ENCODE measurements around the gene MACROD2.

DNA sequence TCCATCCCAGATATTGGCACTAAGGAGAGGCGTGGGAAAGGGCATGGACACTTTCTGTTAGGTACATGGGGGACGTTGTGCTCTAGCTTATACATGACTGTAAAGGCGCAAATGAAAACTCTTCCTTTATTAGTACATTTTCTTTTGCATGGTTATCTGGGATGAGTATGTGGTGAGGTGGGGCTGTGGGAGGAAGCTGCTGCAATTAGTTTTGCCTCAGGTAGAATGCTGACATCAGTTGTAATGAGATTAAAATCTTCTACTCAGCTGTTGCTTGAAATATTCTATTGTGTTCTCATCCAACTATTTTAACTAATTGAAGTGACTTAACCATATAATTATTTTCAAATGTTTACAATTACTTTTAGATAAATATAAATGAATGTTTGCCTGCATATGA lies 560.4 kb downstream of the MACROD2 start:
- TF ChIP-seq CTCF (conservative IDR thresholded peaks at IDR 0.05; ENCODE audit: low read depth in 2 of 2) (no peak), POLR2AphosphoS5 (IDR thresholded peaks at IDR 0.05; ENCODE audit: low read depth) (no peak), EZH2phosphoT487 (IDR thresholded peaks at IDR 0.05; ENCODE audit: unreplicated experiment) (no peak), EZH2 (IDR thresholded peaks at IDR 0.05; ENCODE audit: low read depth, unreplicated experiment) (no peak), ZNF331 (CRISPR knock-in tag; IDR thresholded peaks at IDR 0.05; ENCODE audit: low read depth) (no peak), ZNF114 (CRISPR knock-in tag; IDR thresholded peaks at IDR 0.05) (no peak), CREB1 (CRISPR knock-in tag; IDR thresholded peaks at IDR 0.05; ENCODE audit: low read depth) (no peak), STAT1 (IDR thresholded peaks at IDR 0.05; ENCODE audit: unreplicated experiment) (no peak), ETS1 (IDR thresholded peaks at IDR 0.05) (no peak), JUNB (IDR thresholded peaks at IDR 0.05; ENCODE audit: unreplicated experiment) (no peak), NANOG (IDR thresholded peaks at IDR 0.05; ENCODE audit: borderline replicate concordance) (no peak)
- TF ChIP-seq, protein P1, sequence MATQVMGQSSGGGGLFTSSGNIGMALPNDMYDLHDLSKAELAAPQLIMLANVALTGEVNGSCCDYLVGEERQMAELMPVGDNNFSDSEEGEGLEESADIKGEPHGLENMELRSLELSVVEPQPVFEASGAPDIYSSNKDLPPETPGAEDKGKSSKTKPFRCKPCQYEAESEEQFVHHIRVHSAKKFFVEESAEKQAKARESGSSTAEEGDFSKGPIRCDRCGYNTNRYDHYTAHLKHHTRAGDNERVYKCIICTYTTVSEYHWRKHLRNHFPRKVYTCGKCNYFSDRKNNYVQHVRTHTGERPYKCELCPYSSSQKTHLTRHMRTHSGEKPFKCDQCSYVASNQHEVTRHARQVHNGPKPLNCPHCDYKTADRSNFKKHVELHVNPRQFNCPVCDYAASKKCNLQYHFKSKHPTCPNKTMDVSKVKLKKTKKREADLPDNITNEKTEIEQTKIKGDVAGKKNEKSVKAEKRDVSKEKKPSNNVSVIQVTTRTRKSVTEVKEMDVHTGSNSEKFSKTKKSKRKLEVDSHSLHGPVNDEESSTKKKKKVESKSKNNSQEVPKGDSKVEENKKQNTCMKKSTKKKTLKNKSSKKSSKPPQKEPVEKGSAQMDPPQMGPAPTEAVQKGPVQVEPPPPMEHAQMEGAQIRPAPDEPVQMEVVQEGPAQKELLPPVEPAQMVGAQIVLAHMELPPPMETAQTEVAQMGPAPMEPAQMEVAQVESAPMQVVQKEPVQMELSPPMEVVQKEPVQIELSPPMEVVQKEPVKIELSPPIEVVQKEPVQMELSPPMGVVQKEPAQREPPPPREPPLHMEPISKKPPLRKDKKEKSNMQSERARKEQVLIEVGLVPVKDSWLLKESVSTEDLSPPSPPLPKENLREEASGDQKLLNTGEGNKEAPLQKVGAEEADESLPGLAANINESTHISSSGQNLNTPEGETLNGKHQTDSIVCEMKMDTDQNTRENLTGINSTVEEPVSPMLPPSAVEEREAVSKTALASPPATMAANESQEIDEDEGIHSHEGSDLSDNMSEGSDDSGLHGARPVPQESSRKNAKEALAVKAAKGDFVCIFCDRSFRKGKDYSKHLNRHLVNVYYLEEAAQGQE (IDR thresholded peaks at IDR 0.05; ENCODE audit: unreplicated experiment), result no peak
- TF ChIP-seq, protein P2, sequence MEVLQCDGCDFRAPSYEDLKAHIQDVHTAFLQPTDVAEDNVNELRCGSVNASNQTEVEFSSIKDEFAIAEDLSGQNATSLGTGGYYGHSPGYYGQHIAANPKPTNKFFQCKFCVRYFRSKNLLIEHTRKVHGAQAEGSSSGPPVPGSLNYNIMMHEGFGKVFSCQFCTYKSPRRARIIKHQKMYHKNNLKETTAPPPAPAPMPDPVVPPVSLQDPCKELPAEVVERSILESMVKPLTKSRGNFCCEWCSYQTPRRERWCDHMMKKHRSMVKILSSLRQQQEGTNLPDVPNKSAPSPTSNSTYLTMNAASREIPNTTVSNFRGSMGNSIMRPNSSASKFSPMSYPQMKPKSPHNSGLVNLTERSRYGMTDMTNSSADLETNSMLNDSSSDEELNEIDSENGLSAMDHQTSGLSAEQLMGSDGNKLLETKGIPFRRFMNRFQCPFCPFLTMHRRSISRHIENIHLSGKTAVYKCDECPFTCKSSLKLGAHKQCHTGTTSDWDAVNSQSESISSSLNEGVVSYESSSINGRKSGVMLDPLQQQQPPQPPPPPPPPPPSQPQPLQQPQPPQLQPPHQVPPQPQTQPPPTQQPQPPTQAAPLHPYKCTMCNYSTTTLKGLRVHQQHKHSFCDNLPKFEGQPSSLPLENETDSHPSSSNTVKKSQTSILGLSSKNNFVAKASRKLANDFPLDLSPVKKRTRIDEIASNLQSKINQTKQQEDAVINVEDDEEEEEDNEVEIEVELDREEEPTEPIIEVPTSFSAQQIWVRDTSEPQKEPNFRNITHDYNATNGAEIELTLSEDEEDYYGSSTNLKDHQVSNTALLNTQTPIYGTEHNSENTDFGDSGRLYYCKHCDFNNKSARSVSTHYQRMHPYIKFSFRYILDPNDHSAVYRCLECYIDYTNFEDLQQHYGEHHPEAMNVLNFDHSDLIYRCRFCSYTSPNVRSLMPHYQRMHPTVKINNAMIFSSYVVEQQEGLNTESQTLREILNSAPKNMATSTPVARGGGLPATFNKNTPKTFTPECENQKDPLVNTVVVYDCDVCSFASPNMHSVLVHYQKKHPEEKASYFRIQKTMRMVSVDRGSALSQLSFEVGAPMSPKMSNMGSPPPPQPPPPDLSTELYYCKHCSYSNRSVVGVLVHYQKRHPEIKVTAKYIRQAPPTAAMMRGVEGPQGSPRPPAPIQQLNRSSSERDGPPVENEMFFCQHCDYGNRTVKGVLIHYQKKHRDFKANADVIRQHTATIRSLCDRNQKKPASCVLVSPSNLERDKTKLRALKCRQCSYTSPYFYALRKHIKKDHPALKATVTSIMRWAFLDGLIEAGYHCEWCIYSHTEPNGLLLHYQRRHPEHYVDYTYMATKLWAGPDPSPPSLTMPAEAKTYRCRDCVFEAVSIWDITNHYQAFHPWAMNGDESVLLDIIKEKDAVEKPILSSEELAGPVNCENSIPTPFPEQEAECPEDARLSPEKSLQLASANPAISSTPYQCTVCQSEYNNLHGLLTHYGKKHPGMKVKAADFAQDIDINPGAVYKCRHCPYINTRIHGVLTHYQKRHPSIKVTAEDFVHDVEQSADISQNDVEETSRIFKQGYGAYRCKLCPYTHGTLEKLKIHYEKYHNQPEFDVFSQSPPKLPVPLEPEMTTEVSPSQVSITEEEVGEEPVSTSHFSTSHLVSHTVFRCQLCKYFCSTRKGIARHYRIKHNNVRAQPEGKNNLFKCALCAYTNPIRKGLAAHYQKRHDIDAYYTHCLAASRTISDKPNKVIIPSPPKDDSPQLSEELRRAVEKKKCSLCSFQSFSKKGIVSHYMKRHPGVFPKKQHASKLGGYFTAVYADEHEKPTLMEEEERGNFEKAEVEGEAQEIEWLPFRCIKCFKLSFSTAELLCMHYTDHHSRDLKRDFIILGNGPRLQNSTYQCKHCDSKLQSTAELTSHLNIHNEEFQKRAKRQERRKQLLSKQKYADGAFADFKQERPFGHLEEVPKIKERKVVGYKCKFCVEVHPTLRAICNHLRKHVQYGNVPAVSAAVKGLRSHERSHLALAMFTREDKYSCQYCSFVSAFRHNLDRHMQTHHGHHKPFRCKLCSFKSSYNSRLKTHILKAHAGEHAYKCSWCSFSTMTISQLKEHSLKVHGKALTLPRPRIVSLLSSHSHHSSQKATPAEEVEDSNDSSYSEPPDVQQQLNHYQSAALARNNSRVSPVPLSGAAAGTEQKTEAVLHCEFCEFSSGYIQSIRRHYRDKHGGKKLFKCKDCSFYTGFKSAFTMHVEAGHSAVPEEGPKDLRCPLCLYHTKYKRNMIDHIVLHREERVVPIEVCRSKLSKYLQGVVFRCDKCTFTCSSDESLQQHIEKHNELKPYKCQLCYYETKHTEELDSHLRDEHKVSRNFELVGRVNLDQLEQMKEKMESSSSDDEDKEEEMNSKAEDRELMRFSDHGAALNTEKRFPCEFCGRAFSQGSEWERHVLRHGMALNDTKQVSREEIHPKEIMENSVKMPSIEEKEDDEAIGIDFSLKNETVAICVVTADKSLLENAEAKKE (CRISPR knock-in tag; IDR thresholded peaks at IDR 0.05), result no peak

All from GM23338 (cell line).